BLaER1 (cell line): ENCODE results near the gene EDNRB.

Experiments
- H3K27ac ChIP-seq: shearing (Covaris generic); formaldehyde crosslinking; 2 replicates; pipeline ENCODE4 v1.8.1; 2022
- H3K27me3 ChIP-seq: shearing (Covaris generic); formaldehyde crosslinking; 2 replicates; pipeline ENCODE4 v1.8.1; 2022
- H3K36me3 ChIP-seq: shearing (Covaris generic); formaldehyde crosslinking; 2 replicates; pipeline ENCODE4 v1.8.1; 2022
- H3K4me1 ChIP-seq: shearing (Covaris generic); formaldehyde crosslinking; 2 replicates; pipeline ENCODE4 v1.8.1; 2022
- H3K4me2 ChIP-seq: shearing (Covaris generic); formaldehyde crosslinking; 2 replicates; pipeline ENCODE4 v1.8.1; 2022
- H3K4me3 ChIP-seq: shearing (Covaris generic); formaldehyde crosslinking; 2 replicates; pipeline ENCODE4 v1.8.1; 2022
- H3K9ac ChIP-seq: shearing (Covaris generic); formaldehyde crosslinking; 2 replicates; pipeline ENCODE4 v1.8.1; 2022
- H3K9me3 ChIP-seq: shearing (Covaris generic); formaldehyde crosslinking; 2 replicates; pipeline ENCODE4 v1.8.1; 2022
- H4K20me1 ChIP-seq: shearing (Covaris generic); formaldehyde crosslinking; 2 replicates; pipeline ENCODE4 v1.8.1; 2022
- Cebpa-rat ChIP-seq: shearing (Covaris generic); IDR thresholded peaks from 2 replicates; pipeline ENCODE4 v1.8.1; 2022

EDNRB gene

DNA sequence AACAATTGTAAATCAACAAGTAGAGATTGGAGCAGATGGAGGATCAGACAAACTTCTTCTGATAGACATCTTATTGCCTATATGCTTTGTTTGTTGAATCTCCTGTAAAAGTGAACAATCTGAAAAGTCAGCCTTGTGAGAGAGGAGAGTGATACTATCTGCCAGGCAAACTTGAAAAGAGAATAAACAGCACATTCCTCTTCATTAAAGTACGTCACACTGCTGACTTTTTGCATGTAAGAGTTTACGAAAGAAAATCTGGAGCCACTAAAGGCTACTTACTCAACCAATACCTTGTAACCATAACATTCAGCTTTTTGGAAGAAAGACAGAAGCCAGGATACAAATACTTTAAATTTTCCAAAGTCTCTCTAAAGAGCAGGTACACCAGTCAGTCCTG is 42.5 kb downstream of the EDNRB start:
- H3K9ac ChIP-seq, result no peak overlapping the region
- no peak overlapping the region for H3K27ac ChIP-seq
- H3K4me1 ChIP-seq, result peaks cover 8% of the 10 kb centered on the region; the same call in 1 of the 2 replicates
- H4K20me1 ChIP-seq, result no peaks in the 10 kb centered on the region
- no peak overlapping the region for H3K4me3 ChIP-seq
- TF ChIP-seq Cebpa-rat, result no peak
- H3K9me3 ChIP-seq, result no peaks in the 10 kb centered on the region
- no peaks in the 10 kb centered on the region for H3K36me3 ChIP-seq
- H3K4me2 ChIP-seq, result no peak overlapping the region
- H3K27me3 ChIP-seq, result no peaks in the 10 kb centered on the region

GRCh38 chr13:77874406-77874805 is 44.2 kb downstream of the EDNRB start:
- no peak overlapping the region for H3K9ac ChIP-seq
- H3K27ac ChIP-seq, result no peak overlapping the region
- H3K4me2 ChIP-seq, result no peak overlapping the region
- H3K9me3 ChIP-seq, result no peaks in the 10 kb centered on the region
- H3K4me1 ChIP-seq, result peaks cover 8% of the 10 kb centered on the region; the same call in 1 of the 2 replicates
- no peak overlapping the region for H3K4me3 ChIP-seq
- no peaks in the 10 kb centered on the region for H3K36me3 ChIP-seq
- no peak for TF ChIP-seq Cebpa-rat
- no peaks in the 10 kb centered on the region for H4K20me1 ChIP-seq
- H3K27me3 ChIP-seq, result no peaks in the 10 kb centered on the region

DNA sequence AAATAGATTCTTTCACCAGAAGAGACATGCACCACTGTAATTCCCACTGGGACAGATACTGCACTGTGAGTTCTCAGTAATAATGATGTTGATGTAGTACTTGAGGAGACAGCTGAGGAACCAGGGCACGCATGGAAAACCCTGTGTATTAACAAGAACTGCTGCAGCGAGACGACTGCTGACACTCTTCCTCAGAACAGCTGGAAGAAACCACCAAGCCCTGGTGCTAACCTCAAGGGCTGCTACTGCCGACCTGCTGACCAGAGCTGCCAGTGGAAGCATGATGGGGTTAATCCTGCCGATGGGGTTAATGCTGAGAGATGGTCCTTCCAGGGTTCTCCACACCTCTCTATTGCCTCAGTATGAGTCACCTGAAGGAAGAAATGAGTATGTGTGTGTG is 45.6 kb downstream of the EDNRB start:
- Histone ChIP-seq H3K27ac (no peak overlapping the region), H3K27me3 (no peaks in the 10 kb centered on the region), H3K4me3 (no peak overlapping the region), H3K9ac (no peak overlapping the region), H3K4me2 (peak overlapping the region; percentile 27; the same call in 1 of the 2 replicates), H3K4me1 (peaks cover 8% of the 10 kb centered on the region; the same call in 1 of the 2 replicates), H3K9me3 (no peaks in the 10 kb centered on the region), H3K36me3 (no peaks in the 10 kb centered on the region), H4K20me1 (no peaks in the 10 kb centered on the region)
- no peak for TF ChIP-seq Cebpa-rat

DNA sequence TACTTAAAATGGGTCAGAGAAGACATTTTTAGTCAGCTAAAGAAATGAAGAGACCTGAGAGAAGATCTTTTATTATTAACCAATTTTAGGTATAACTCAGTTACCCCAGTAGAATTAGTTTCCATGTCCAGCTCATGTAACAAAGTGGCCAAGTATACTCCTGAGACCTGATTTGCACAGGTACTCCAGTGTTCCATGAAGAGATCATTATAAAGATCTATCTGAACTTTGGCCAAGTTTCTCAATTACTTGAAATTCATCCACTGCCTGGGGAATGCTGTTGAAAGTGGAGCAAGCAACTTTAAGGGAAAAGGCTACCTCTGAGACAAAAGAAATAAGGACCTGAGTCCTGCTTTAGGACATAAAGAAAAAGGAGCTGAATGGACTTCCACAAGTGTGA is 47.0 kb downstream of the EDNRB start:
- TF ChIP-seq Cebpa-rat, result no peak
- Histone ChIP-seq H3K4me2 (no peak overlapping the region), H3K4me3 (no peak overlapping the region), H3K36me3 (no peaks in the 10 kb centered on the region), H3K9me3 (no peaks in the 10 kb centered on the region), H4K20me1 (no peaks in the 10 kb centered on the region), H3K4me1 (peaks cover 8% of the 10 kb centered on the region; the same call in 1 of the 2 replicates), H3K27me3 (no peaks in the 10 kb centered on the region), H3K9ac (no peak overlapping the region), H3K27ac (no peak overlapping the region)

DNA sequence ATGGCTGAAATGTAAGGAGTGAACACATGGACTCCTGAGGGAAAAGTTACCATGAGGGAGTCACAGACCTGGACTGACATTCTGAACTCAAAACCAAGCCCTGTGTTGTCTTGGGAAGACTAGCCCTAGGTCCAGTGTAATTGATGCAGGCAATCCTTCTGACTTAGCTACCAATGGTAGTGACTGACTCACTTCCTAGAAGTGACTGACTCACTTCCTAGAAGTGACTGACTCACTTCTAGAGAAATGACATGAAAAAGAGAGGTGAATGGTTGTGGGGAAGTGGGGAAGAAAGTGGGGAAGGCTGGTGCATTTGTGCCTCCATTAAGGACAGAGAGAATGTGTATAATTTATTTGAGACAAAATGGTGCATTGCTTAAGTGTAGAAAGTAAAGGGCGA is 49.9 kb downstream of the EDNRB start:
- no peaks in the 10 kb centered on the region for H4K20me1 ChIP-seq
- H3K27me3 ChIP-seq, result no peaks in the 10 kb centered on the region
- H3K4me3 ChIP-seq, result no peak overlapping the region
- no peak overlapping the region for H3K9ac ChIP-seq
- H3K27ac ChIP-seq, result no peak overlapping the region
- H3K9me3 ChIP-seq, result no peaks in the 10 kb centered on the region
- H3K4me2 ChIP-seq, result no peak overlapping the region
- TF ChIP-seq Cebpa-rat, result no peak
- H3K4me1 ChIP-seq, result peaks cover 8% of the 10 kb centered on the region; the same call in 1 of the 2 replicates
- H3K36me3 ChIP-seq, result no peaks in the 10 kb centered on the region

GRCh38 chr13:77866971-77867370 is 51.7 kb downstream of the EDNRB start:
- no peak overlapping the region for H3K9ac ChIP-seq
- H3K4me1 ChIP-seq, result no peaks in the 10 kb centered on the region
- TF ChIP-seq Cebpa-rat, result no peak
- H4K20me1 ChIP-seq, result no peaks in the 10 kb centered on the region
- no peak overlapping the region for H3K4me2 ChIP-seq
- H3K27me3 ChIP-seq, result no peaks in the 10 kb centered on the region
- H3K27ac ChIP-seq, result no peak overlapping the region
- H3K36me3 ChIP-seq, result no peaks in the 10 kb centered on the region
- H3K9me3 ChIP-seq, result no peaks in the 10 kb centered on the region
- H3K4me3 ChIP-seq, result no peak overlapping the region

DNA sequence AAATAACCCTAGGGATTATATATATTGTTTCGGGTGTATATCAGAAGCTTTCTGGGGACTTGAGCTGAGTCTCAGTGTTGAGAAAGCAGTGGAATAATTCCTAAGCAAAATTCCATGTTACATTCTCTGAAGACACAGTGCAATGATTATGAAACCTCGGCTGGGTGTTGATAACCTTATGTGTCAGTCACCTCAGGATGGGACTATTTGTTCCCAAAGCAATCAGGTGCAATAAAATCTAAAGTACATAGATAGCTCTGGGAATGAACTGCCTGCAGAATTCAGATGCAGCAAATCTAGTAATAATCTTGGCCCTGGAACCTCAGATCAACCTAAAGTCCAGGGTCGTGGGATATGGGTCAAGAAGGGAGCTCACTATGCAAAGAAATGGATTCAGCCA is 53.0 kb downstream of the EDNRB start:
- H4K20me1 ChIP-seq, result no peaks in the 10 kb centered on the region
- TF ChIP-seq Cebpa-rat, result no peak
- H3K27me3 ChIP-seq, result no peaks in the 10 kb centered on the region
- H3K4me1 ChIP-seq, result peaks cover 5% of the 10 kb centered on the region; the same call in 1 of the 2 replicates
- H3K9ac ChIP-seq, result no peak overlapping the region
- no peak overlapping the region for H3K4me3 ChIP-seq
- H3K27ac ChIP-seq, result no peak overlapping the region
- H3K4me2 ChIP-seq, result no peak overlapping the region
- H3K9me3 ChIP-seq, result no peaks in the 10 kb centered on the region
- no peaks in the 10 kb centered on the region for H3K36me3 ChIP-seq

DNA sequence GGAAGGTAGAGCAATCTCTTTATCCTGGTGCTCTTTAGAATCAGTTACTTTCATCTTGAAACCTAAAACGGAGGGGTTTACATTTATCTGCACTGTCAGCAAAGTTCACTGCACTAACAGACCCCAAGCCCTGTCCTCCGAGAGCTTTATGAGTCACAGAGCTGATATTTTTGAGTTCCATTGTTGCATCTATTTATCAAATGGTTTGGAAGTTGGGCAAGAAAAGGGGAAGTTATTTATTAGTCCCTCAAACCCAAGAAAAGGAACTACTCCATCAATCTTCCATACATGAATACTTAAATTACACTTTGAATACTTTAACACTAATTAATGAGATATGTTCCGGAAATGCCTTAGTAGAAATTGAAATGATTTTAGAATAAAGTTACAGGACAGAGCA is 55.5 kb downstream of the EDNRB start:
- Histone ChIP-seq H3K9ac (no peak overlapping the region), H3K4me1 (peaks cover 17% of the 10 kb centered on the region; the same call in 1 of the 2 replicates), H4K20me1 (no peaks in the 10 kb centered on the region), H3K9me3 (no peaks in the 10 kb centered on the region), H3K36me3 (no peaks in the 10 kb centered on the region), H3K27ac (no peak overlapping the region), H3K4me3 (no peak overlapping the region), H3K4me2 (no peak overlapping the region), H3K27me3 (no peaks in the 10 kb centered on the region)
- no peak for TF ChIP-seq Cebpa-rat

- Histone ChIP-seq H3K4me3 (no peak overlapping the region), H3K27ac (no peak overlapping the region), H3K4me2 (no peak overlapping the region), H3K4me1 (peaks cover 17% of the 10 kb centered on the region; the same call in 1 of the 2 replicates), H3K9ac (no peak overlapping the region), H3K27me3 (no peaks in the 10 kb centered on the region), H3K9me3 (no peaks in the 10 kb centered on the region), H3K36me3 (no peaks in the 10 kb centered on the region), H4K20me1 (no peaks in the 10 kb centered on the region)
- TF ChIP-seq Cebpa-rat, result no peak
Observed at GRCh38 chr13:77861741-77862140, 56.9 kb downstream of the EDNRB start.

DNA sequence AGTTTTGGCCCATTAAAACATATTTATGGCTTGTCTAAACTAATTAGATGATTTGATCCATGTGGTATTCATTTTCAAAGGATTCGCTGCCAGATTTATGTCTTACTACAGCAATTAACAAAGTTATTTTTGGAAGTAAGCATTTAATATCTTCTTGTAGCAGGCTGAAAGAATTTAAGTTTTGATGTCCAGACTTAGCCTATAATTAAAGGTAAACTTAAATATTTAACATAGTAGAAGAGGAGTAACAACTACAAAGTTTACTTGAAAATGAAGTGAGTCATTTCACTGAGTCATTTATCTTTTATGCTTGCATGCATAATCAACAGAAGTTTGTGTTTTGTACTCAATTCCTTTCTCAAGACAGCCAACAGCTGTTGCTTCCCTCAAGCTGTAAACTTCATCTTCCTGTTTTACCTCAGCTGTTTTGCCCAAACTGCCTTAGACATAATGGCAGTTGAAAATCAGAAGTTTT is 58.1 kb downstream of the EDNRB start:
- Histone ChIP-seq H3K4me2 (no peak overlapping the region; the same call in 1 of the 2 replicates), H4K20me1 (no peaks in the 10 kb centered on the region)

DNA sequence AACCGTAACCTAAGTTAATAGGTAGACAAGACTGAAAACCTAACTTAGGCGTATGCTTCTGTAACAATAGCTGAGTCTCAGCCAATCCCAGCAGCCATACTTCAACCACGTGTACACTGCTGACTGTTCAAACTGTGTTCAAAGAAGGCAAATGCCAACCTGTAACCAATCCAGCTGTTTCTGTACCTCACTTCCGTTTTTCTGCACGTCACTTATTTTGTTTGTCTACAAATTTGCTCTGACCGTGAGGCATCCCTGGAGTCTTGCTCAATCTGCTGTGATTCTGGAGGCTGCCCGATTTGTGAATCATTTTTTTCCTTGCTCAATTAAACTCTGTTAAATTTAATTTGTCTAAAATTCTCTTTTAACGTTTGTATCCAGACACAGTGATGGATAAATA is 59.2 kb downstream of the EDNRB start:
- Histone ChIP-seq H4K20me1 (no peaks in the 10 kb centered on the region), H3K27me3 (no peaks in the 10 kb centered on the region), H3K9ac (no peak overlapping the region), H3K9me3 (no peaks in the 10 kb centered on the region), H3K4me2 (no peak overlapping the region), H3K27ac (no peak overlapping the region), H3K4me1 (peaks cover 17% of the 10 kb centered on the region; the same call in 1 of the 2 replicates), H3K36me3 (no peaks in the 10 kb centered on the region), H3K4me3 (no peak overlapping the region)
- TF ChIP-seq Cebpa-rat, result no peak

More for the DNA sequence above, 58.1 kb downstream of the EDNRB start:
- Histone ChIP-seq H3K9ac (no peak overlapping the region), H3K27ac (no peak overlapping the region), H3K9me3 (no peaks in the 10 kb centered on the region), H3K4me1 (peaks cover 17% of the 10 kb centered on the region; the same call in 1 of the 2 replicates), H3K4me3 (no peak overlapping the region), H3K36me3 (no peaks in the 10 kb centered on the region), H3K27me3 (no peaks in the 10 kb centered on the region)
- TF ChIP-seq Cebpa-rat, result no peak
